K562 (cell line): Measurements from ENCODE around the gene CREB3L4. TPM values are rescaled to one million over a fixed set of nuclear protein-coding genes. Genes with fewer than 3 reads are reported as not detected.

Source experiments
- ASH1L ChIP-seq: fragments of 450-650 bp; IDR thresholded peaks from 2 replicates; pipeline ENCODE4 v1.6.1; 2018; ENCODE audit warnings: borderline replicate concordance, mild to moderate bottlenecking, low read depth; ENCODE audit not compliant: partially characterized antibody
- CBX3 ChIP-seq, 2 experiments: IDR thresholded peaks; 1 replicate in 1 of 2; 2 replicates in 1 of 2; pipeline ENCODE4 v1.6.1; 2012; ENCODE audit warnings: inconsistent platforms in 2 of 2, low read length in 2 of 2, borderline replicate concordance in 1 of 2, control low read depth in 1 of 2
- E2F3 ChIP-seq: fragments of 250-450 bp; sonication (Bioruptor Pico); IDR thresholded peaks from 2 replicates; pipeline ENCODE4 v1.4.0; 2020; ENCODE audit warnings: mild to moderate bottlenecking
- GTF2A2 ChIP-seq: IDR thresholded peaks from 2 replicates; pipeline ENCODE4 v1.6.1; 2016; ENCODE audit warnings: mild to moderate bottlenecking, missing genetic modification characterization, missing compliant biosample characterization
- HDAC2 ChIP-seq: fragments of 450-650 bp; IDR thresholded peaks from 2 replicates; pipeline ENCODE4 v1.6.1; 2016; ENCODE audit warnings: mild to moderate bottlenecking
- MAFF ChIP-seq: IDR thresholded peaks from 2 replicates; pipeline ENCODE4 v1.6.1; 2012; ENCODE audit warnings: low read length, improper control_type of control experiment
- POLR2A ChIP-seq: fragments of 450-650 bp; conservative IDR thresholded peaks from 2 replicates; pipeline ENCODE4 v1.6.1; 2016
- RAD21 ChIP-seq, 2 experiments: fragments of 250-450 bp in 1 of 2; fragments of 450-650 bp in 1 of 2; sonication (Bioruptor Pico) in 1 of 2; formaldehyde crosslinking in 1 of 2; IDR thresholded peaks in 1 of 2; conservative IDR thresholded peaks in 1 of 2; 2 replicates each; pipeline versions ENCODE4 v1.4.0 to v1.8.0; 2020 to 2022; ENCODE audit warnings: mild to moderate bottlenecking in 2 of 2, moderate library complexity in 1 of 2
- TAF7 ChIP-seq: fragments of 450-650 bp; IDR thresholded peaks from 2 replicates; pipeline ENCODE4 v1.6.1; 2016; ENCODE audit warnings: missing genetic modification characterization, missing compliant biosample characterization
- ZNF175 ChIP-seq: fragments of 200-800 bp; sonication (Bioruptor generic); IDR thresholded peaks from 2 replicates; pipeline ENCODE4 v1.6.1; 2016; ENCODE audit warnings: low read depth, mild to moderate bottlenecking, missing genetic modification characterization, missing compliant biosample characterization
- ZNF23 ChIP-seq: fragments of 250-450 bp; sonication (Bioruptor Pico); IDR thresholded peaks from 2 replicates; pipeline ENCODE4 v1.4.0; 2020; ENCODE audit warnings: mild to moderate bottlenecking
- ZNF589 ChIP-seq: fragments of 200-800 bp; sonication (Bioruptor generic); IDR thresholded peaks from 2 replicates; pipeline ENCODE4 v1.6.1; 2016; ENCODE audit warnings: low read depth, missing genetic modification characterization, missing compliant biosample characterization
- ZNF707 ChIP-seq: fragments of 250-450 bp; sonication (Bioruptor Pico); conservative IDR thresholded peaks from 2 replicates; pipeline ENCODE4 v1.8.0; 2022; ENCODE audit warnings: inconsistent platforms, mild to moderate bottlenecking, moderate library complexity
- ZSCAN29 ChIP-seq: fragments of 450-650 bp; IDR thresholded peaks from 2 replicates; pipeline ENCODE4 v1.6.1; 2017
- polyA plus RNA-seq, 8 experiments: library from polyadenylated mRNA; depleted of rRNA in 4 of 8; stranded (reverse) in 5 of 8; unstranded in 3 of 8; fragments of >200 nt; fragmentation: Nextera tagmentation in 2 of 8; fragmentation: Illumina TruSeq in 1 of 8; extraction: Ambion mirVana in 2 of 8; extraction: Trizol in 1 of 8; gene quantifications; 2 replicates each; pipeline versions ENCODE4 v1.2.1 to v1.2.3, GENCODE V29; 2011 to 2014; ENCODE audit warnings: inconsistent platforms in 1 of 8, missing spikeins in 1 of 8
- total RNA-seq, 7 experiments: library from RNA; depleted of rRNA in 6 of 7; stranded (reverse); fragments of >200 nt in 6 of 7; fragmentation: Illumina TruSeq in 2 of 7; extraction: Trizol in 2 of 7; gene quantifications; 2 replicates each; pipeline versions ENCODE4 v1.2.1 to v1.2.3, GENCODE V29; 2011 to 2021; ENCODE audit warnings: low replicate concordance in 1 of 7
- TF ChIP-seq, protein P1 (sequence below), 2 experiments: fragments of 150-350 bp in 1 of 2; IDR thresholded peaks; 2 replicates each; pipeline ENCODE4 v1.6.1; 2012 to 2016; ENCODE audit warnings: low read depth in 2 of 2, low read length in 2 of 2, mild to moderate bottlenecking in 1 of 2, moderate library complexity in 1 of 2
- TF ChIP-seq, protein P2 (sequence below): fragments of 450-650 bp; formaldehyde crosslinking; IDR thresholded peaks from 2 replicates; pipeline ENCODE4 v1.4.0; 2020; ENCODE audit warnings: mild to moderate bottlenecking, moderate library complexity
- TF ChIP-seq, protein P3 (sequence below): fragments of 450-650 bp; conservative IDR thresholded peaks from 2 replicates; pipeline ENCODE4 v1.6.1; 2016; ENCODE audit warnings: missing genetic modification characterization, low read depth, mild to moderate bottlenecking, control low read depth, missing compliant biosample characterization
- TF ChIP-seq, protein P4 (sequence below): sonication (generic); formaldehyde crosslinking; IDR thresholded peaks from 2 replicates; pipeline ENCODE4 v1.9.0; 2022; ENCODE audit warnings: mild to moderate bottlenecking, missing genetic modification reagents

CREB3L4 gene
- total and polyA plus RNA-seq, 9 of the 15 experiments (the other 6 are each of a cell fraction or from before 2014, with no cell fraction given) = 9.9 to 18.6 (median 13.9) TPM

DNA sequence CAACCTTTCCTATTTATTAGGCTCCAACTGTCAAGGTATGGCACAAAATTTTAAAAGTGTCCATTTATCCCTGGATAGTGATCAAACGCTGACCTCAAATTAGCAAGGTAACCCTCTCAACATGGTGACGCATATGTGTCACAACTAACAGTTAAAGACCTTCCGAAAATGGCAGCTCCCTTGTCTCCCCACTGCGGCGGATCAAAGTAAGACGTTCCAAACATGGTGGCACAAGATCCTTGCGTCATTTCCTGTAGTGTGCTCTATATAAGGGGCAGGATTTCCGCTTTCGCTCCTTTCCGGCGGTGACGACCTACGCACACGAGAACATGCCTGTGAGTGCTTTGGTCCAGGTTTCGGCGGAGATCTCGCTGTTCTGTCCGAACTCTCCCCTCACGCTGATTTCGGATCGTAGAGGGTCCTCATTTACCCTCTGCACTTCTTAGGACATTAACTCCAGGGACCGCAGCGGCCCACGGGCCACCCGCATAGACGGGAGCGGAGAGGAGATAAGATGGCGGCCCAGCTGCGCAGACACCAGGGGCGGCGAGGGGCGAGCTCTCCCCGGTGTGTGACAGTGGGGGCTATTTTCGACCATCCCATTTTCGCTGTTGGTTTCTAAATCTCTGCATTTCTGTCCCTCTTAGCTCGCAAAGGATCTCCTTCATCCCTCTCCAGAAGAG is 22.9 kb downstream of the CREB3L4 start, which contains the start of gene RPS27 (continued):
- TF ChIP-seq CBX3 (IDR thresholded peaks at IDR 0.05; ENCODE audit: borderline replicate concordance in 1 of 2, low read length in 2 of 2) (peak in 1 of 2 experiments; percentile 80; a peak in 1 of 3 replicates), ZNF589 (CRISPR knock-in tag) (peak; percentile 48; the same call in 1 of the 2 replicates), ASH1L (peak; percentile 79), POLR2A (peak; percentile 100), ZSCAN29 (peak; percentile 97), GTF2A2 (peak; percentile 92), E2F3 (CRISPR knock-in tag) (no peak), ZNF23 (CRISPR knock-in tag) (no peak), TAF7 (tag) (peak; percentile 99), ZNF707 (peak; percentile 51; the same call in 1 of the 2 replicates), ZNF175 (peak; percentile 89), RAD21 (CRISPR knock-in tag; conservative IDR thresholded peaks at IDR 0.05 in 1 of 2, IDR thresholded peaks at IDR 0.05 in 1 of 2) (peak; percentile 25 to 26; a peak in 1 of 4 replicates), MAFF (0 out of 2 replicates have a peak, but pooled peaks have one; percentile 14), HDAC2 (peak; percentile 55; the same call in 1 of the 2 replicates)
- TF ChIP-seq, protein P1, sequence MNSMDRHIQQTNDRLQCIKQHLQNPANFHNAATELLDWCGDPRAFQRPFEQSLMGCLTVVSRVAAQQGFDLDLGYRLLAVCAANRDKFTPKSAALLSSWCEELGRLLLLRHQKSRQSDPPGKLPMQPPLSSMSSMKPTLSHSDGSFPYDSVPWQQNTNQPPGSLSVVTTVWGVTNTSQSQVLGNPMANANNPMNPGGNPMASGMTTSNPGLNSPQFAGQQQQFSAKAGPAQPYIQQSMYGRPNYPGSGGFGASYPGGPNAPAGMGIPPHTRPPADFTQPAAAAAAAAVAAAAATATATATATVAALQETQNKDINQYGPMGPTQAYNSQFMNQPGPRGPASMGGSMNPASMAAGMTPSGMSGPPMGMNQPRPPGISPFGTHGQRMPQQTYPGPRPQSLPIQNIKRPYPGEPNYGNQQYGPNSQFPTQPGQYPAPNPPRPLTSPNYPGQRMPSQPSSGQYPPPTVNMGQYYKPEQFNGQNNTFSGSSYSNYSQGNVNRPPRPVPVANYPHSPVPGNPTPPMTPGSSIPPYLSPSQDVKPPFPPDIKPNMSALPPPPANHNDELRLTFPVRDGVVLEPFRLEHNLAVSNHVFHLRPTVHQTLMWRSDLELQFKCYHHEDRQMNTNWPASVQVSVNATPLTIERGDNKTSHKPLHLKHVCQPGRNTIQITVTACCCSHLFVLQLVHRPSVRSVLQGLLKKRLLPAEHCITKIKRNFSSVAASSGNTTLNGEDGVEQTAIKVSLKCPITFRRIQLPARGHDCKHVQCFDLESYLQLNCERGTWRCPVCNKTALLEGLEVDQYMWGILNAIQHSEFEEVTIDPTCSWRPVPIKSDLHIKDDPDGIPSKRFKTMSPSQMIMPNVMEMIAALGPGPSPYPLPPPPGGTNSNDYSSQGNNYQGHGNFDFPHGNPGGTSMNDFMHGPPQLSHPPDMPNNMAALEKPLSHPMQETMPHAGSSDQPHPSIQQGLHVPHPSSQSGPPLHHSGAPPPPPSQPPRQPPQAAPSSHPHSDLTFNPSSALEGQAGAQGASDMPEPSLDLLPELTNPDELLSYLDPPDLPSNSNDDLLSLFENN (IDR thresholded peaks at IDR 0.05; ENCODE audit: low read depth in 2 of 2, low read length in 2 of 2) = peak in 1 of 2 experiments; percentile 69; a peak in 1 of 4 replicates
- TF ChIP-seq, protein P2, sequence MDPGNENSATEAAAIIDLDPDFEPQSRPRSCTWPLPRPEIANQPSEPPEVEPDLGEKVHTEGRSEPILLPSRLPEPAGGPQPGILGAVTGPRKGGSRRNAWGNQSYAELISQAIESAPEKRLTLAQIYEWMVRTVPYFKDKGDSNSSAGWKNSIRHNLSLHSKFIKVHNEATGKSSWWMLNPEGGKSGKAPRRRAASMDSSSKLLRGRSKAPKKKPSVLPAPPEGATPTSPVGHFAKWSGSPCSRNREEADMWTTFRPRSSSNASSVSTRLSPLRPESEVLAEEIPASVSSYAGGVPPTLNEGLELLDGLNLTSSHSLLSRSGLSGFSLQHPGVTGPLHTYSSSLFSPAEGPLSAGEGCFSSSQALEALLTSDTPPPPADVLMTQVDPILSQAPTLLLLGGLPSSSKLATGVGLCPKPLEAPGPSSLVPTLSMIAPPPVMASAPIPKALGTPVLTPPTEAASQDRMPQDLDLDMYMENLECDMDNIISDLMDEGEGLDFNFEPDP (CRISPR knock-in tag) = no peak; the same call in 1 of the 2 replicates
- TF ChIP-seq, protein P3, sequence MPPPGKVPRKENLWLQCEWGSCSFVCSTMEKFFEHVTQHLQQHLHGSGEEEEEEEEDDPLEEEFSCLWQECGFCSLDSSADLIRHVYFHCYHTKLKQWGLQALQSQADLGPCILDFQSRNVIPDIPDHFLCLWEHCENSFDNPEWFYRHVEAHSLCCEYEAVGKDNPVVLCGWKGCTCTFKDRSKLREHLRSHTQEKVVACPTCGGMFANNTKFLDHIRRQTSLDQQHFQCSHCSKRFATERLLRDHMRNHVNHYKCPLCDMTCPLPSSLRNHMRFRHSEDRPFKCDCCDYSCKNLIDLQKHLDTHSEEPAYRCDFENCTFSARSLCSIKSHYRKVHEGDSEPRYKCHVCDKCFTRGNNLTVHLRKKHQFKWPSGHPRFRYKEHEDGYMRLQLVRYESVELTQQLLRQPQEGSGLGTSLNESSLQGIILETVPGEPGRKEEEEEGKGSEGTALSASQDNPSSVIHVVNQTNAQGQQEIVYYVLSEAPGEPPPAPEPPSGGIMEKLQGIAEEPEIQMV (tag) = 0 out of 2 replicates have a peak, but pooled peaks have one; percentile 38
- TF ChIP-seq, protein P4, sequence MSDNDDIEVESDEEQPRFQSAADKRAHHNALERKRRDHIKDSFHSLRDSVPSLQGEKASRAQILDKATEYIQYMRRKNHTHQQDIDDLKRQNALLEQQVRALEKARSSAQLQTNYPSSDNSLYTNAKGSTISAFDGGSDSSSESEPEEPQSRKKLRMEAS (CRISPR knock-in tag) = peak; percentile 79
